WTC11 (cell line): ENCODE data around the gene MYLK.

Source experiments
- CTCF ChIP-seq: fragments of 200-600 bp; IDR thresholded peaks from 2 replicates; pipeline ENCODE4 v1.8.0; 2022; ENCODE audit warnings: antibody characterized with exemption
- JUN ChIP-seq: sonication (generic); formaldehyde crosslinking; IDR thresholded peaks from 2 replicates; pipeline ENCODE4 v1.8.0; 2023; ENCODE audit warnings: mild to moderate bottlenecking, missing genetic modification reagents
- NR1H2 ChIP-seq: sonication (generic); formaldehyde crosslinking; IDR thresholded peaks from 2 replicates; pipeline ENCODE4 v1.9.0; 2021; ENCODE audit warnings: mild to moderate bottlenecking, moderate library complexity, missing genetic modification reagents

GRCh38 chr3:123840961-123841360 is 43.2 kb downstream of the MYLK start:
- TF ChIP-seq NR1H2 (CRISPR knock-in tag): no peak
- TF ChIP-seq CTCF: no peak
- TF ChIP-seq JUN (CRISPR knock-in tag): no peak
